Body of pancreas (tissue), 4 donors: ENCODE measurements around the gene CHN1.

Experiments
- CTCF ChIP-seq, 7 experiments: fragments of 450-650 bp in 4 of 7; fragments of 200-600 bp in 3 of 7; sonication (generic) in 3 of 7; IDR thresholded peaks; one replicate each; pipeline ENCODE4 v1.5.1; 2016 to 2019; ENCODE audit warnings: antibody characterized with exemption in 7 of 7
- POLR2A ChIP-seq, 3 donors: fragments of 450-650 bp; IDR thresholded peaks; one replicate each; pipeline ENCODE4 v1.6.1; 2016; ENCODE audit warnings: antibody characterized with exemption in 3 of 3, mild to moderate bottlenecking in 2 of 3

GRCh38 chr2:174761837-174762236 lies 243.3 kb downstream of the CHN1 start:
- no peak for TF ChIP-seq CTCF (IDR thresholded peaks at IDR 0.05)
- TF ChIP-seq POLR2A (IDR thresholded peaks at IDR 0.05): no peak
